Gastrocnemius medialis (tissue), 4 donors: ENCODE results near the gene ITPR3. TPM values are rescaled to one million over a fixed set of nuclear protein-coding genes. Genes with fewer than 3 reads are reported as not detected.
A peak's percentile ranks its signal among the peaks of the same experiment; 100 is the strongest.

Experiments used
- ATAC-seq, 2 donors: fragments of 150-250 bp; one replicate each; pipeline ENCODE4 v1.9.1; 2016
- DNase-seq, 2 donors: peaks; one replicate each; pipeline ENCODE4 v3.0.0-alpha.2; 2019
- H3K27ac ChIP-seq, 4 donors: fragments of 200-600 bp; sonication (generic); 1 replicate in 1 of 4; 2 replicates in 3 of 4; pipeline ENCODE4 v1.5.1; 2016 to 2018; ENCODE audit warnings: mild to moderate bottlenecking in 2 of 4, moderate library complexity in 1 of 4
- H3K27me3 ChIP-seq, 3 donors: fragments of 200-600 bp; sonication (generic) in 2 of 3; 1 replicate in 1 of 3; 2 replicates in 2 of 3; pipeline versions ENCODE4 v1.5.1 to v1.6.0; 2016 to 2019; ENCODE audit warnings: mild to moderate bottlenecking in 1 of 3, moderate library complexity in 1 of 3
- H3K36me3 ChIP-seq, 2 donors: fragments of 200-600 bp; sonication (generic) in 1 of 2; one replicate each; pipeline ENCODE4 v1.5.1; 2017 to 2018
- H3K4me1 ChIP-seq, 2 donors: fragments of 200-600 bp; sonication (generic) in 1 of 2; one replicate each; pipeline ENCODE4 v1.5.1; 2016 to 2017; ENCODE audit warnings: mild to moderate bottlenecking in 2 of 2
- H3K4me3 ChIP-seq, 4 donors: fragments of 200-600 bp; sonication (generic) in 3 of 4; 1 replicate in 1 of 4; 2 replicates in 3 of 4; pipeline ENCODE4 v1.5.1; 2016 to 2019; ENCODE audit warnings: mild to moderate bottlenecking in 2 of 4
- H3K9me3 ChIP-seq, 3 donors: fragments of 200-600 bp; sonication (generic) in 2 of 3; 1 replicate in 1 of 3; 2 replicates in 2 of 3; pipeline ENCODE4 v1.5.1; 2016 to 2019
- POLR2A ChIP-seq, 2 donors: fragments of 450-650 bp; IDR thresholded peaks; one replicate each; pipeline ENCODE4 v1.6.1; 2017; ENCODE audit warnings: antibody characterized with exemption in 2 of 2, mild to moderate bottlenecking in 2 of 2, moderate library complexity in 2 of 2
- in situ Hi-C, 4 donors: fragments of 200-750 bp; cut with MboI; loops; one replicate each; pipeline versions ENCODE4 v1.15.0 to v1.8.0; 2017; ENCODE audit warnings: low sequenced_read_pairs in 4 of 4
- intact Hi-C: fragments of 100-400 bp; cut with DNase I; formaldehyde crosslinking; loops from one replicate; pipeline ENCODE4 v1.15.1; 2023; ENCODE audit warnings: low total_unique reads
- total RNA-seq, 4 donors: library from RNA; depleted of rRNA; stranded (reverse); fragments of >200 nt; gene quantifications; one replicate each; pipeline versions ENCODE4 v1.1.0 to v1.2.3, GENCODE V29; 2016
- TF ChIP-seq, protein P1 (sequence below), 5 experiments: fragments of 450-650 bp in 3 of 5; fragments of 200-600 bp in 2 of 5; sonication (generic) in 2 of 5; IDR thresholded peaks in 4 of 5; conservative IDR thresholded peaks in 1 of 5; 1 replicate in 4 of 5; 2 replicates in 1 of 5; pipeline ENCODE4 v1.5.1; 2016 to 2019; ENCODE audit warnings: antibody characterized with exemption in 5 of 5, mild to moderate bottlenecking in 3 of 5, moderate library complexity in 3 of 5

The ITPR3 gene
- total RNA-seq, 4 donors from 2014 or later = 1.9 to 6.8 (median 4.2) TPM

DNA sequence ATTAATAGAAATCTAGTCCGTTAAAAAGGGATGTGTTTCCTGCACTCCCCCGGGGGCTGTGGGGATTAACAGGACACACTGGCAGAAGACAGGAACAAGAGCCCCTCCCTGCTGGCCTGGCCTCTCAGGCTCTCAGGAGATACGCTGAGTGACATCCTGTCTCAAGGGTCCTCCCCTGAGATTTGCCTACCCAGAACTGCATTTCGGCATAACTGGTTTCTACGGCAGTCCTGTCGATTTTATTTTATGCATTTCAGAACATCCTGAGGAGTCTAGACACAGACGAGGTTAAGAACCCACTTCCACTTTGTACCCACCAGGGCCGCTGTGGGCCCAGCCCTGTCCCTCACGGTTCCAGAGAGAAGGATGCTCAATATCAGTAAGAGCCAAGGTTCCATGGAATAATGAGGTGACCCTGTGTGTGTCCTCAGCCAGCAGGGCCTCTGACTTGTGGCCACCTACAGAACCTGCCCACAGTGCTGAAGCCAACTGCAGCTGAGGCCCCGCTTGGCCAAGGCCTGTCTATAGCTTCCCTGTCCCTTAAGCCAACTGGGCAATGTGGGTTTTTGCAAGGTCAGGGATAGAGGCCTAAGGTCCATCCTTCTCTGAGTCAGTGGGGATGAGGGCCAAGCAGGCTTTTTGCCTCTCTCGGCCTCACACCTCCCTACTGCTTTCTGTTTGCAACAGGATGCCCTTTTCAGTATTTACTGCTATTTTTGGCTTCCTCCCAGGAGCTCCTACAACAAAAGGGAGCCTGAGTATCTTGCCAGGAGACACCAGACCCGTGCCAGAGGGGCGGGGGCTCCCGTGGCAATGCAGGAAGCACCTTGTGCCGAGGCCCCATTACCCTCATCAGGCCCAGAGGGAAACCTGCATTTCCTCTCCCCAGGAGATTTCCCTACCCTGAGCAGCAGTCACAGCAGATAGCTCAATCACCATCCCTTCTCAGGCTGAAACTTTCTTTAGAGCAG, 75.7 kb downstream of the ITPR3 start:
- ATAC-seq (no peak), DNase-seq (no peak)
- no peak overlapping the region for H3K4me3 ChIP-seq
- H3K36me3 ChIP-seq = peaks cover 0 to 17% of the 10 kb centered on the region in 2 donors
- peak overlapping the region; percentile 25 to 82 (median 46) for H3K27ac ChIP-seq
- TF ChIP-seq, protein P1, sequence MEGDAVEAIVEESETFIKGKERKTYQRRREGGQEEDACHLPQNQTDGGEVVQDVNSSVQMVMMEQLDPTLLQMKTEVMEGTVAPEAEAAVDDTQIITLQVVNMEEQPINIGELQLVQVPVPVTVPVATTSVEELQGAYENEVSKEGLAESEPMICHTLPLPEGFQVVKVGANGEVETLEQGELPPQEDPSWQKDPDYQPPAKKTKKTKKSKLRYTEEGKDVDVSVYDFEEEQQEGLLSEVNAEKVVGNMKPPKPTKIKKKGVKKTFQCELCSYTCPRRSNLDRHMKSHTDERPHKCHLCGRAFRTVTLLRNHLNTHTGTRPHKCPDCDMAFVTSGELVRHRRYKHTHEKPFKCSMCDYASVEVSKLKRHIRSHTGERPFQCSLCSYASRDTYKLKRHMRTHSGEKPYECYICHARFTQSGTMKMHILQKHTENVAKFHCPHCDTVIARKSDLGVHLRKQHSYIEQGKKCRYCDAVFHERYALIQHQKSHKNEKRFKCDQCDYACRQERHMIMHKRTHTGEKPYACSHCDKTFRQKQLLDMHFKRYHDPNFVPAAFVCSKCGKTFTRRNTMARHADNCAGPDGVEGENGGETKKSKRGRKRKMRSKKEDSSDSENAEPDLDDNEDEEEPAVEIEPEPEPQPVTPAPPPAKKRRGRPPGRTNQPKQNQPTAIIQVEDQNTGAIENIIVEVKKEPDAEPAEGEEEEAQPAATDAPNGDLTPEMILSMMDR (IDR thresholded peaks at IDR 0.05 in 4 of 5, conservative IDR thresholded peaks at IDR 0.05 in 1 of 5) = no peak
- TF ChIP-seq POLR2A (IDR thresholded peaks at IDR 0.05) = no peak
- H3K9me3 ChIP-seq = no peaks in the 10 kb centered on the region
- in situ Hi-C loops = no loop called here
- intact Hi-C loops = no loop called here
- no peaks in the 10 kb centered on the region for H3K27me3 ChIP-seq
- H3K4me1 ChIP-seq = peaks cover 58 to 76% of the 10 kb centered on the region in 2 donors

DNA sequence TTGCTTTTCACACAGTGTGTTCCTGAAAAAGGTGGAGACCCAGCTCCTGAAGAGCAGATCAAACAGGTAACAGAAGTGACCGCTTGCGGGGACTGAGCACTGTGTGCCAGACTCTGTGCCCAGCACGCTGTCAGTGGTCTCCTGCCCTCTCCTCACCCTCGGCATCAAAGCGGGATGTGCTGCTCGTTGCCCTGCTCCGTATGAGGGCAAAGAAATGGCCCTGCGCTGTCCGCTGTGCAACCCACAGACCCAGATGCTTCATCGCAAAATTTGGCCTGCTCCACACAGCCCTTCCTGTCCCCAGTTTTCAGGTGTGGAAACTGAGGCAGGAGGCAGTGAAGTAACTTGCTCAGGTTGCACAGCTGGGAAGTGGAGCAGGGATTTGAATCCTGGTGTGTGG, 76.7 kb downstream of the ITPR3 start:
- intact Hi-C loops (no loop called here), in situ Hi-C loops (no loop called here)
- ATAC-seq = no peak
- Histone ChIP-seq H3K9me3 (no peaks in the 10 kb centered on the region), H3K27ac (peak overlapping the region in 2 of 4 donors; percentile 25 to 82), H3K27me3 (no peaks in the 10 kb centered on the region), H3K4me1 (peaks cover 48 to 66% of the 10 kb centered on the region in 2 donors), H3K36me3 (peaks cover 0 to 17% of the 10 kb centered on the region in 2 donors), H3K4me3 (no peak overlapping the region)
- no peak for TF ChIP-seq POLR2A (IDR thresholded peaks at IDR 0.05)
- TF ChIP-seq, protein P1 (IDR thresholded peaks at IDR 0.05 in 4 of 5, conservative IDR thresholded peaks at IDR 0.05 in 1 of 5) = no peak
- DNase-seq = no peak

- in situ Hi-C loops (no loop called here), intact Hi-C loops (no loop called here)
- TF ChIP-seq, protein P1 (IDR thresholded peaks at IDR 0.05 in 4 of 5, conservative IDR thresholded peaks at IDR 0.05 in 1 of 5) = no peak
- TF ChIP-seq POLR2A (IDR thresholded peaks at IDR 0.05) = no peak
- no peak for DNase-seq
- Histone ChIP-seq H3K4me3 (no peak overlapping the region), H3K27ac (peak overlapping the region in 1 of 4 donors; percentile 35), H3K36me3 (peaks cover 0 to 17% of the 10 kb centered on the region in 2 donors), H3K27me3 (no peaks in the 10 kb centered on the region), H3K9me3 (no peaks in the 10 kb centered on the region), H3K4me1 (peaks cover 41 to 60% of the 10 kb centered on the region in 2 donors)
- no peak for ATAC-seq
These were observed 77.4 kb downstream of the ITPR3 start for GRCh38 chr6:33698494-33698893.

DNA sequence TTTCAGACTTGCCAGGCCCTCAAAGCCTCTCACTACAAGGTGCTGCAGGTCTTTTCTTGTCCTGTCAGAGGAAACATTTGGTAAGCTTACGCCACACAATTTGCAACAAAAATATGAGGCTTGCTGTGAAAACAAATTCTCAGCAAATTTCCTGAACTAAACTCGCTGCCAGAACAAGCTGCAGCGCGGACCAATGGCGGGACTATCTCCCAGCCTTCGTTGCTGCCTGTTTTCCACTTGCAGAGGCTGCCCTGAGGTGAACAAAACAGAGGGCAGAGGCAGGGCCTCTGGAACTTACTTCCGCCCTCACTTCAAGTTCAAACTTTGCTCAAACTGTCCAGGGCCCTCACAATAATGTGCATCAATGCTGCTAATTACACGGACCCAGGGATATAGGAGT, 78.0 kb downstream of the ITPR3 start:
- TF ChIP-seq, protein P1 (IDR thresholded peaks at IDR 0.05 in 4 of 5, conservative IDR thresholded peaks at IDR 0.05 in 1 of 5) = no peak
- TF ChIP-seq POLR2A (IDR thresholded peaks at IDR 0.05) = no peak
- DNase-seq = no peak
- intact Hi-C loops = no loop called here

More for the DNA sequence above, 78.0 kb downstream of the ITPR3 start:
- Histone ChIP-seq H3K27ac (peak overlapping the region in 3 of 4 donors; percentile 12 to 54 (median 35)), H3K4me3 (no peak overlapping the region), H3K4me1 (peaks cover 35 to 53% of the 10 kb centered on the region in 2 donors), H3K36me3 (peaks cover 0 to 17% of the 10 kb centered on the region in 2 donors), H3K27me3 (no peaks in the 10 kb centered on the region), H3K9me3 (no peaks in the 10 kb centered on the region)
- in situ Hi-C loops = no loop called here
- ATAC-seq = no peak
